ENCODE results near the gene HBS1L.

- TF ChIP-seq CTCF (IDR thresholded peaks at IDR 0.05) (no peak), POLR2A (IDR thresholded peaks at IDR 0.05) (no peak)
Observed at GRCh38 chr6:135102191-135102590, 47.6 kb upstream of the HBS1L start.
